Naive B cell (primary cell): ENCODE data around the gene NAA38. TPM values are rescaled to one million over a fixed set of nuclear protein-coding genes. Genes with fewer than 3 reads are reported as not detected.

Source experiments
- ATAC-seq, 2 donors: fragments of 150-1000 bp; cut with Tn5 transposase; 2 replicates each; pipeline ENCODE4 v1.10.0; 2021; ENCODE audit warnings: low read depth in 2 of 2, mild to moderate bottlenecking in 2 of 2, moderate library complexity in 2 of 2
- DNase-seq: peaks from one replicate; pipeline ENCODE4 v3.0.0; 2022
- H3K27ac Mint-ChIP-seq, 6 donors: one replicate each; pipeline ENCODE4 v1.8.0; 2020 to 2022; ENCODE audit warnings: mild to moderate bottlenecking in 6 of 6, mixed read lengths in 6 of 6, moderate library complexity in 5 of 6, inconsistent platforms in 2 of 6
- H3K27me3 Mint-ChIP-seq, 3 donors: one replicate each; pipeline ENCODE4 v1.8.0; 2021 to 2022; ENCODE audit warnings: mixed read lengths in 3 of 3, mild to moderate bottlenecking in 1 of 3
- H3K36me3 Mint-ChIP-seq, 2 donors: one replicate each; pipeline ENCODE4 v1.8.0; 2020 to 2022; ENCODE audit warnings: mixed read lengths in 2 of 2, inconsistent platforms in 1 of 2, mild to moderate bottlenecking in 1 of 2
- H3K4me1 Mint-ChIP-seq, 3 donors: one replicate each; pipeline ENCODE4 v1.8.0; 2020 to 2022; ENCODE audit warnings: mixed read lengths in 3 of 3, inconsistent platforms in 1 of 3, mild to moderate bottlenecking in 1 of 3, moderate library complexity in 1 of 3
- H3K4me3 Mint-ChIP-seq, 8 donors: one replicate each; pipeline ENCODE4 v1.8.0; 2020 to 2022; ENCODE audit warnings: mild to moderate bottlenecking in 8 of 8, mixed read lengths in 8 of 8, moderate library complexity in 8 of 8, inconsistent platforms in 2 of 8
- H3K9me3 Mint-ChIP-seq, 7 donors: one replicate each; pipeline ENCODE4 v1.8.0; 2020 to 2022; ENCODE audit warnings: mixed read lengths in 7 of 7, mild to moderate bottlenecking in 5 of 7, inconsistent platforms in 2 of 7, moderate library complexity in 1 of 7
- polyA plus RNA-seq, 6 donors: library from polyadenylated mRNA; unstranded; fragments of 300-500 nt; fragmentation: Illumina TruSeq; gene quantifications; one replicate each; pipeline ENCODE4 v1.2.3, GENCODE V29; 2021; ENCODE audit warnings: low read depth in 6 of 6

Gene NAA38
- 100 to 1,000 TPM; 121 to 158 (median 136) TPM for polyA plus RNA-seq

- H3K27me3 Mint-ChIP-seq, result no peaks in the 10 kb centered on the region
- H3K36me3 Mint-ChIP-seq, result no peaks in the 10 kb centered on the region
- no peaks in the 10 kb centered on the region for H3K9me3 Mint-ChIP-seq
- H3K27ac Mint-ChIP-seq, result no peak within 1 kb of the TSS
- DNase-seq (peak; percentile 97), ATAC-seq (peak; percentile 80 to 83)
- peaks cover 2 to 9% (median 4%) of the 10 kb centered on the region in 3 donors for H3K4me1 Mint-ChIP-seq
- H3K4me3 Mint-ChIP-seq, result no peak within 1 kb of the TSS
These were observed at the start of gene NAA38 for GRCh38 chr17:7856811-7857712. NAA38 (minus strand) TSS chr17:7857559; CDS start chr17:7857463, 96 bp downstream.

GRCh38 chr17:7903154-7904103, 46.1 kb upstream of the NAA38 start:
- Mint-ChIP-seq H3K36me3 (peaks cover 23 to 52% of the 10 kb centered on the region in 2 donors), H3K4me1 (no peaks in the 10 kb centered on the region), H3K4me3 (peak overlapping the region in 1 of 8 donors; percentile 13), H3K27me3 (no peaks in the 10 kb centered on the region), H3K9me3 (no peaks in the 10 kb centered on the region), H3K27ac (peak overlapping the region in 2 of 6 donors; percentile 5 to 63)
- DNase-seq (no peak), ATAC-seq (no peak)

- Mint-ChIP-seq H3K36me3 (peaks cover 24 to 45% of the 10 kb centered on the region in 2 donors), H3K4me1 (no peaks in the 10 kb centered on the region), H3K27me3 (no peaks in the 10 kb centered on the region), H3K9me3 (no peaks in the 10 kb centered on the region), H3K27ac (peak overlapping the region in 2 of 6 donors; percentile 6 to 55), H3K4me3 (no peak overlapping the region)
- DNase-seq (no peak), ATAC-seq (peak in 1 of 2 donors; percentile 57)
These were observed 40.4 kb upstream of the NAA38 start for GRCh38 chr17:7897773-7898172.

- Mint-ChIP-seq H3K4me1 (no peaks in the 10 kb centered on the region), H3K27me3 (no peaks in the 10 kb centered on the region), H3K9me3 (no peaks in the 10 kb centered on the region), H3K27ac (peak overlapping the region in 1 of 6 donors; percentile 5), H3K4me3 (no peak overlapping the region), H3K36me3 (peaks cover 24 to 45% of the 10 kb centered on the region in 2 donors)
- DNase-seq, result no peak
- ATAC-seq, result no peak
These were observed 39.7 kb upstream of the NAA38 start for GRCh38 chr17:7897090-7897489.

- DNase-seq (no peak), ATAC-seq (no peak)
- Mint-ChIP-seq H3K27ac (peak overlapping the region in 2 of 6 donors; percentile 15 to 20), H3K27me3 (no peaks in the 10 kb centered on the region), H3K9me3 (no peaks in the 10 kb centered on the region), H3K4me1 (peaks cover 0 to 3% (median 0%) of the 10 kb centered on the region in 3 donors), H3K36me3 (peaks cover 16 to 34% of the 10 kb centered on the region in 2 donors), H3K4me3 (no peak overlapping the region)
These were observed 37.5 kb upstream of the NAA38 start for GRCh38 chr17:7894866-7895265.

GRCh38 chr17:7894226-7894625, 36.9 kb upstream of the NAA38 start:
- Mint-ChIP-seq H3K4me3 (no peak overlapping the region), H3K9me3 (no peaks in the 10 kb centered on the region), H3K36me3 (peaks cover 16 to 29% of the 10 kb centered on the region in 2 donors), H3K27me3 (no peaks in the 10 kb centered on the region), H3K4me1 (peaks cover 0 to 3% (median 0%) of the 10 kb centered on the region in 3 donors), H3K27ac (peak overlapping the region in 1 of 6 donors; percentile 57)
- DNase-seq, result no peak
- ATAC-seq, result no peak

- H3K27ac Mint-ChIP-seq, result no peak overlapping the region
- H3K9me3 Mint-ChIP-seq, result no peaks in the 10 kb centered on the region
- H3K36me3 Mint-ChIP-seq, result peaks cover 11 to 26% of the 10 kb centered on the region in 2 donors
- peaks cover 0 to 3% (median 0%) of the 10 kb centered on the region in 3 donors for H3K4me1 Mint-ChIP-seq
- ATAC-seq, result no peak
- no peaks in the 10 kb centered on the region for H3K27me3 Mint-ChIP-seq
- no peak overlapping the region for H3K4me3 Mint-ChIP-seq
- DNase-seq, result no peak
These were observed 36.0 kb upstream of the NAA38 start for GRCh38 chr17:7893187-7893880.

- no peaks in the 10 kb centered on the region for H3K27me3 Mint-ChIP-seq
- no peak for ATAC-seq
- no peaks in the 10 kb centered on the region for H3K9me3 Mint-ChIP-seq
- peaks cover 0 to 5% (median 0%) of the 10 kb centered on the region in 3 donors for H3K4me1 Mint-ChIP-seq
- H3K36me3 Mint-ChIP-seq, result peaks cover under 1 to 2% of the 10 kb centered on the region in 2 donors
- peak overlapping the region in 1 of 8 donors; percentile 48 for H3K4me3 Mint-ChIP-seq
- peak overlapping the region in 2 of 6 donors; percentile 32 to 89 for H3K27ac Mint-ChIP-seq
- DNase-seq, result no peak
These were observed 32.0 kb upstream of the NAA38 start for GRCh38 chr17:7889166-7889955.

GRCh38 chr17:7888184-7888920, 31.0 kb upstream of the NAA38 start, which contains the start of gene CHD3:
CHD3 (plus strand) TSS chr17:7888789; CDS start chr17:7889001, 212 bp downstream.
- DNase-seq (no peak), ATAC-seq (no peak)
- H3K36me3 Mint-ChIP-seq, result no peaks in the 10 kb centered on the region
- H3K27ac Mint-ChIP-seq, result peak within 1 kb of the TSS in 2 of 6 donors; percentile 32 to 89
- no peaks in the 10 kb centered on the region for H3K27me3 Mint-ChIP-seq
- no peaks in the 10 kb centered on the region for H3K9me3 Mint-ChIP-seq
- H3K4me1 Mint-ChIP-seq, result peaks cover 0 to 9% (median 0%) of the 10 kb centered on the region in 3 donors
- peak within 1 kb of the TSS in 1 of 8 donors; percentile 48 for H3K4me3 Mint-ChIP-seq

GRCh38 chr17:7887482-7888183, 30.3 kb upstream of the NAA38 start:
- no peaks in the 10 kb centered on the region for H3K27me3 Mint-ChIP-seq
- H3K36me3 Mint-ChIP-seq, result no peaks in the 10 kb centered on the region
- no peaks in the 10 kb centered on the region for H3K9me3 Mint-ChIP-seq
- no peak overlapping the region for H3K27ac Mint-ChIP-seq
- peaks cover 0 to 9% (median 0%) of the 10 kb centered on the region in 3 donors for H3K4me1 Mint-ChIP-seq
- no peak overlapping the region for H3K4me3 Mint-ChIP-seq
- DNase-seq (peak; percentile 71), ATAC-seq (peak; percentile 65 to 67)

- no peaks in the 10 kb centered on the region for H3K9me3 Mint-ChIP-seq
- ATAC-seq (peak; percentile 6 to 17), DNase-seq (no peak)
- no peak overlapping the region for H3K4me3 Mint-ChIP-seq
- H3K27ac Mint-ChIP-seq, result no peak overlapping the region
- no peaks in the 10 kb centered on the region for H3K27me3 Mint-ChIP-seq
- H3K36me3 Mint-ChIP-seq, result no peaks in the 10 kb centered on the region
- peaks cover 0 to 9% (median 0%) of the 10 kb centered on the region in 3 donors for H3K4me1 Mint-ChIP-seq
These were observed 29.7 kb upstream of the NAA38 start for GRCh38 chr17:7887038-7887481.
